ENCODE results near the gene FBXL3.
"Not testable (repeated sequence)": the region's sequence is repeated elsewhere in the genome, so short reads cannot be mapped to it uniquely, and the experiment has no call there.

Gene FBXL3

DNA sequence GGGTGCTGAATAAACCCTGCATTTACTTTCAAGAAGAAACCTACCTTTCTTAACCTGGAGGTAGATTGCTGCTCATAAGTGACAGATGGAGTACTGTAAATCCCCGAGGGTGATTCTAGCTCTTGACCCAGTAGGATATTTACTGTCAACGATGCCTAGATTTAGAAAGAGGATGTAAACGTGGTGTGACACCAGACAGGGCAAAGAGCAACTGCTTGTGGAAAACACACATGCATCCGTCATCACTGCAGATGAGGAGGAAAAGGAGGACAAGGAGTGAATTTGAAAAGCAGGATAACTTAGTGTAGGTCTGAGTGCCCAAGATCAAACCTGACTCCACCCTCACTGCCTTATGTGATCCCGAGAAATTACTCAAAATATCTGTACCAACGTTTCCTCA lies 44.9 kb downstream of the FBXL3 start:
- no peak for DNase-seq

- peak; percentile 66 for DNase-seq
These were observed 46.8 kb downstream of the FBXL3 start for GRCh38 chr13:76980075-76980718.

- DNase-seq, result no peak
These were observed 50.0 kb downstream of the FBXL3 start for GRCh38 chr13:76976929-76977328.

DNA sequence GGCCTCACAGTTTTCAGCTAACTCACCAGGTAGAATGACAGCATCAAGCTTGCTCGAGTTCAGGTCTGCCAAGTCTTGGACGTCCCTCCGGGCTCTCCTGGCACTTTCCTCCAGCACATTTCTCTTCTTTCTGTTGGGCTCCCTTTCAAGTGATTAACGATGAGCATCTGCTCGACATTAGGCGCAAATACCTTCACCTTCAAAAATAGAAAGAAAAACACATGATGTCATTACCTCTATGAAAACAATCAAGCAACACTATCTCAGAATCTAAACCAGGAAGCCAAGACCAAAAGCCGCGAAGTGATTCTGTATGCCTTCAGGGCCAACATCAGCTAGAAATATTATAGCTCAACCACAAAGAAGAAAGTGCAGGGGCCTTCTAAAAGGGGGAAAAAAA lies 50.5 kb downstream of the FBXL3 start:
- no peak for DNase-seq

DNA sequence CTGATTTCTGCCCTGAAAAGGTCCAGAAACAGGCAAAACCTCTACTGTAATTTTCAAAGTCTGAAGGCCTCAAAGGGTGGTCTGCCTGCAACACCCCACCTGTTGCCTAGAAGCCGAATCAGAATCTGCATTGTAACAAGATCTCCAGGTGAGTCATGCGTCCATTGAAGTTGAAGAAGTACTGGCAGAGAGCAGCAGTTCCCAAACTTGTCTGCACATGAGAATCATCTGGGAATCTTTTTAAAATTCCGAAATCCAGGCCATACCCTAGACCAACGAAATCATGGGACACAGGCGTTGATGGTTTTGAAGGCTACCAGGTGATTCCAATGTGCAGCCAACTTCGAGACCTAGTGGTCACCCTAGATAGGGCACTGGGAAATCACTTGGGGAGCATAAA lies 51.1 kb downstream of the FBXL3 start:
- DNase-seq, result no peak

DNA sequence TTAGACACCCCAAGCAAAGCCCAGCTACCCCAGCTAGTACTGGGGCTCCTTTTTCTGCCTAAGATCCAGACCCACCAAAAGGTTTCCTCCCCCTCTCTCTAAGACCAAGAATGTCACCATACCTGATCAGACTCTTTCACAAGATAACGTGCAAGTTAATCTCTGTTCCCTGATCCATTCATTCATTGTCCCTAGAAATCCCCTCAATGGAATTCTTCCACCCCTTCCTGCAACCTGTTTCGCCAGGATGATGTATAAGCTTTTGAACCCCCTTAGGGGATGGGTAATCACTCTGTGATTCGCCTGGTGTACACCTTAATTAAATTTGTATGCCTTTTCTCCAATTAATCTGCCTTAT lies 52.4 kb downstream of the FBXL3 start:
- no peak for DNase-seq

DNA sequence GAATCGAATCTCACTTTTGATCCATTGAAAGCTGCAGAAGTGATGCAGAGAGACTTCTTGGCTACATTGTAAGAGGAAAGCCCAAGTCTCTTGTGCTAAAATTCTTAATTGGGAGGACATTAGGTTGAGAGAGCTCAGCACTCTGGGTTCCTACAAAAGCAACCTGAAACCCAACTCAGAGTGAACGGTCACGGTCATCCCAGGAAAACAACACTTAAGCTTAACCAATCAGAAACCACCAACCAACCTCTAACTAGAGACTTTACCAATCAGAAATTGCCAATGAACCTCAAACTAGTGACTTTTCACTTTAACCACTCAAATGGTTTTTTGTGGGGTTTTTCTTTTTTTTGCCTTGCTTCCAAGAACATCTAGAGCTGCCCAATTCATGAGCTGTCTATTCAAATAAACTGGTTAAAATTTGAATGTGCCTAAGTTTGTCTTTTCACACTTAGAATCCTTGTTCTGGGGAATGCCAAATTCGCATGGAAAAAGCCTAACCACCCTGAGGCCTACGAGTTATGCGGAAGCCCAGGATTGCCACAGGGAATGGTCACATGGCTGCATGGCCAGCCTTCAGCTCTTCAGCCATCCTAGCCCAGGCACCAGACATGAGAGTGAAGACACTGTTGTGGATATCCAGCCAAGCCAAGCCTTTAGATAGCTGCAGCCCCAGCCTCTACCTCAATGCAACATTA lies 52.9 kb downstream of the FBXL3 start:
- DNase-seq, result no peak

DNA sequence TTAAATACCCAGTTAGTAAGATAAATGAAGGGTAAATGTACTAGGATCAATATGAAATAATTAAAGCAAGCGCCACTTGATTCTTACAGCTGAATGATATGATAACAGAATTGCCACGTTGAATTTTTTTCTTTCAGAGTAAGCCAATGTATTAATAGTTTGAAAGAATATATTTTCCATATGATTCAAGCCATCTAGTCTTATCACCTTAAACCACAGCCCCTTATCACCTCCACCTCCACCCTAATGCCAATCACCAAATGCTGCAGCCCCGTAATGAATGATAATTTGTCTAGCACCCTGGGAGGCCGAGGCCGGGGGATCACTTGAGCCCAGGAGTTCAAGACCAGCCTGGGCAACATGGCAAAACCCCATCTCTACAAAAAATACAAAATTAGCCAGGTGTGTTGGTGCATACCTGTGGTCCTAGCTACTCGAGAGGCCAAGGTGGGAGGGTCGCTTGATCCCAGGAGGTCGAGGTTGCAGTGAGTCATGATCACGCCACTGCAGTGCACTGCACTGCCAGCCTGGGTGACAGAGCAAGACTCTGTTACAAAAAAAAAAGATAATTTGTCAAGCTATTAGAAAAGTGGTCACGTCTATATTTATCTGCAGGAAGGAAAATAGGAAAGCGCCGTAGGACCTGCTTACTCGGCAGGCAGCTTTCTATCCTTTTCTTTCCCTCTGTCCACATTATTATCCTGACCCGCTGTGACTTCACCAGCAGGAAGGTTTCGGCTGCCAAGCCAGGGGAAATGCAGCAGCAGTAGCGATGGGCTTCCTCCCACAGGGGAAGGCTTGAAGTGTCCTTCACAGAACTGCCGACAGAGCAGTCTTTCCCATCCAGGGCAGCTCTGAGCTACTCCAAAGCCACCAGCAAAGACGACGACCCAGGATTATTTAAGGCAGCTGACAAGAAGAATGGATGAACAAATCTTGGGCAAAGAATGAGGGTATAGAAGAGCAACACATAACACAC lies 54.8 kb downstream of the FBXL3 start:
- no peak for DNase-seq

DNA sequence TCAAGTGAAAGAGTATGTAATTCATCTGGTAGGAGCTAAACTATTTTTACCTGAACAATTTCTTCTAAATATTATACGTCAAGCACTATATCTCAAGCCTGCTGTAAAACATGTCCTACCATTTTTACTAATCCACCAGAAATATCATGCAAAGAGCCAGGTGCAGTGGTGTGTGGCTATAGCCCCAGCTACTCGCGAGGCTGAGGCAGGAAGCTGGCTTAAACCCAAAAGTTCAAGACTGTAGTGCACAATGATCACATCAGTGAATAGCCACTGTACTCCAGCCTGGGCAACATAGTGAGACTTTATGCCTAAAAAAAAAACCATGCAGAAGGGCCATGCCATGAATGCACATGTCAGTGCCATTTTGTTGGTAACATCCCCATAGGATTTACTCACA lies 55.7 kb downstream of the FBXL3 start:
- DNase-seq, result no peak

- DNase-seq, result no peak
These were observed 57.2 kb downstream of the FBXL3 start for GRCh38 chr13:76969488-76970365.

- DNase-seq, result no peak
These were observed 58.9 kb downstream of the FBXL3 start for GRCh38 chr13:76968041-76968440.

DNA sequence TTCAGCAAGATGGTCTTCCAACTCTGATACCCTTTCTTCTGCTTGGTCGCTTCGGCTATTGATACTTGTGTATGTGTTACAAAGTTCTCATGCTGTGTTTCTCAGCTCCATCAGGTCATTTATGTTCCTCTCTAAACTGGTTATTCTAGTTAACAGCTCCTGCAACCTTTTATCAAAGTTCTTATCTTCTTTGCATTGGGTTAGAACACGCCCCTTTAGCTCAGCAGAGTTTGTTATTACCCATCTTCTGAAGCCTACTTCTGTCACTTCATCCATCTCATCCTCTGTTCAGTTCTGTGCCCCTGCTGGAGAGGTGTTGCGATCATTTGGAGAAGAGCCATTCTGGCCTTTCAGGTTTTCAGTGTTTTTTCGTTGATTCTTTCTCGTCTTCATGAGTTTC lies 59.9 kb downstream of the FBXL3 start:
- no peak for DNase-seq

- DNase-seq, result no peak
These were observed 61.1 kb downstream of the FBXL3 start for GRCh38 chr13:76965759-76966421.

DNA sequence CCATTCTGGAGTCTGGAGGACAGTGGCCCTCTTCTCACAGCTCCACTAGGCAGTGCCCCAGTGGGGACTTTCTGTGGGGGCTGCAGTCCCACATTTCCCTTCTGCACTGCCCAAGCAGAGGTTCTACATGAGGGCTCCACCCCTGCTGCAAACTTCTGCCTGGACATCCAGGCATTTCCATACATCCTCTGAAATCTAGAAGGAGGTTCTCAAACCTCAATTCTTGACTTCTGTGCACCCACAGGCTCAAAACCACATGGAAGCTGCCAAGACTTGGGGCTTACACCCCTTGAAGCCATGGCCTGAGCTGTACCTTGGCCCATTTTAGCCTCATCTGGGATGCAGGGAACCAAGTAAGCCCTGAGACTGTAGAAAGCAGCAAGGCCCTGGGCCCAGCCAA lies 67.2 kb downstream of the FBXL3 start:
- not testable (repeated sequence) for DNase-seq

GRCh38 chr13:76958841-76959432 lies 68.0 kb downstream of the FBXL3 start:
- DNase-seq, result no peak

DNA sequence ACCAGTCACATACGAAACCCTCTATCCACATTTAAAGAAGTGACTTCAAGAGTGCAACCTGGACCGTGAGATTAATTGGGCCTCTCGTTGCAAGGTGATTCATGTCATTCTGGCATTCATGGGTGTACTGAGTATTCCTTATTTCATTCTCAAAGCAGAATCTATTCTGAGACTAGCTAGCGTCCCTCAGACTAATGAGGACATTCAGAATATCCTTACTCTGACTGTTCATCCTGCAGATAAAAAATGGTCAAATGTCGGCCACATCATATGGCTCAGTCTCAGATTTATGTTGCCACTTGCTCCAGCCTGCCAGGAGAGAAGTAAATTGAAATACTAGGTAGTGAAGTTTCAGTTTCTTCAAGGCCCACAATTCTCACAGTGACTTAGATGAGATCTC lies 71.3 kb downstream of the FBXL3 start:
- DNase-seq, result no peak

Data from NCI-H1092 treated with DMSO at 0.1 percent for 48 hours (cell line).